Sigmoid colon (tissue), 7 donors: ENCODE data around the gene FIGN. TPM values are rescaled to one million over a fixed set of nuclear protein-coding genes. Genes with fewer than 3 reads are reported as not detected.

Experiments
- DNase-seq: peaks from one replicate; pipeline ENCODE4 v3.0.0-alpha.2; 2019
- H3K27ac ChIP-seq, 4 donors: fragments of 200-600 bp; sonication (generic); one replicate each; pipeline ENCODE4 v1.5.1; 2016 to 2019; ENCODE audit warnings: mild to moderate bottlenecking in 1 of 4
- H3K27me3 ChIP-seq, 3 donors: fragments of 200-600 bp; sonication (generic); one replicate each; pipeline ENCODE4 v1.5.1; 2019; ENCODE audit warnings: mild to moderate bottlenecking in 1 of 3
- H3K36me3 ChIP-seq, 4 donors: fragments of 200-600 bp; sonication (generic); one replicate each; pipeline ENCODE4 v1.5.1; 2016 to 2019
- H3K4me1 ChIP-seq, 4 donors: fragments of 200-600 bp; sonication (generic); one replicate each; pipeline ENCODE4 v1.5.1; 2017 to 2019
- H3K4me3 ChIP-seq, 4 donors: fragments of 200-600 bp; sonication (generic); one replicate each; pipeline ENCODE4 v1.5.1; 2017 to 2019; ENCODE audit warnings: mild to moderate bottlenecking in 2 of 4, moderate library complexity in 1 of 4
- H3K9me3 ChIP-seq, 4 donors: fragments of 200-600 bp in 3 of 4; sonication (generic) in 3 of 4; one replicate each; pipeline versions ENCODE4 v1.5.1 to v1.6.1; 2013 to 2019
- CTCF ChIP-seq, 4 experiments: fragments of 450-650 bp in 3 of 4; fragments of 200-600 bp in 1 of 4; IDR thresholded peaks; one replicate each; pipeline ENCODE4 v1.5.1; 2016 to 2019; ENCODE audit warnings: antibody characterized with exemption in 4 of 4, mild to moderate bottlenecking in 3 of 4, moderate library complexity in 2 of 4
- EP300 ChIP-seq, 4 donors: sonication (generic); formaldehyde crosslinking; IDR thresholded peaks; one replicate each; pipeline ENCODE4 v1.6.1; 2017; ENCODE audit warnings: antibody characterized with exemption in 4 of 4
- POLR2A ChIP-seq, 2 donors: fragments of 450-650 bp; IDR thresholded peaks; one replicate each; pipeline ENCODE4 v1.6.1; 2016; ENCODE audit warnings: antibody characterized with exemption in 2 of 2, mild to moderate bottlenecking in 2 of 2, moderate library complexity in 2 of 2
- POLR2AphosphoS5 ChIP-seq, 4 donors: sonication (generic); formaldehyde crosslinking; IDR thresholded peaks; one replicate each; pipeline ENCODE4 v1.6.1; 2017; ENCODE audit warnings: antibody characterized with exemption in 4 of 4
- WGBS, 2 donors: extraction: QIAGEN DNeasy Blood & Tissue Kit; methylation state at CpG; one replicate each; pipeline ENCODE4 v1.1.7; 2013; 5-methylcytosine and 5-hydroxymethylcytosine counted together
- intact Hi-C: fragments of 100-400 bp; cut with DNase I; formaldehyde crosslinking; loops from one replicate; pipeline ENCODE4 v1.15.1; 2023
- polyA plus RNA-seq, 3 donors: library from polyadenylated mRNA; stranded (reverse); fragments of 200-250 nt; gene quantifications; one replicate each; pipeline ENCODE4 v1.2.3, GENCODE V29; 2013
- total RNA-seq, 4 donors: library from RNA; depleted of rRNA; stranded (reverse); fragments of >200 nt; gene quantifications; one replicate each; pipeline ENCODE4 v1.1.0, GENCODE V29; 2016
- donor health status: healthy with polysubstance abuse.
- donor health status: Bipolar disorder and iron deficiency.
- donor health status: healthy.

The FIGN gene
- total and polyA plus RNA-seq, 7 donors, result under 0.01 to 8.0 (median 3.7) TPM; not detected in 1

- H3K4me3 ChIP-seq, result no peak overlapping the region
- intact Hi-C loops, result no loop called here
- no peaks in the 10 kb centered on the region for H3K36me3 ChIP-seq
- H3K9me3 ChIP-seq, result no peaks in the 10 kb centered on the region
- no peak for TF ChIP-seq CTCF (IDR thresholded peaks at IDR 0.05)
- TF ChIP-seq POLR2A (IDR thresholded peaks at IDR 0.05), result no peak
- TF ChIP-seq POLR2AphosphoS5 (IDR thresholded peaks at IDR 0.05), result no peak
- TF ChIP-seq EP300 (IDR thresholded peaks at IDR 0.05), result no peak
- no peaks in the 10 kb centered on the region for H3K27me3 ChIP-seq
- no peak overlapping the region for H3K27ac ChIP-seq
- peaks cover 0 to 15% (median 10%) of the 10 kb centered on the region in 4 donors for H3K4me1 ChIP-seq
- WGBS, 2 donors, result 19 to 70% methylated on average over 3 of the region's 3 CpGs
- DNase-seq, result no peak
Observed at GRCh38 chr2:163670929-163671328, 64.9 kb downstream of the FIGN start.

GRCh38 chr2:163669506-163669905 is 66.3 kb downstream of the FIGN start:
- no peaks in the 10 kb centered on the region for H3K36me3 ChIP-seq
- H3K27ac ChIP-seq, result no peak overlapping the region
- peaks cover 0 to 15% (median 10%) of the 10 kb centered on the region in 4 donors for H3K4me1 ChIP-seq
- no peak for TF ChIP-seq POLR2A (IDR thresholded peaks at IDR 0.05)
- TF ChIP-seq POLR2AphosphoS5 (IDR thresholded peaks at IDR 0.05), result no peak
- TF ChIP-seq CTCF (IDR thresholded peaks at IDR 0.05), result no peak
- no peak for TF ChIP-seq EP300 (IDR thresholded peaks at IDR 0.05)
- intact Hi-C loops, result no loop called here
- H3K4me3 ChIP-seq, result no peak overlapping the region
- 49 to 61% methylated on average over 2 of the region's 2 CpGs for WGBS, 2 donors
- H3K9me3 ChIP-seq, result no peaks in the 10 kb centered on the region
- H3K27me3 ChIP-seq, result no peaks in the 10 kb centered on the region
- DNase-seq, result no peak

GRCh38 chr2:163667064-163667887 is 68.5 kb downstream of the FIGN start:
- intact Hi-C loops, result no loop called here
- peak overlapping the region in 2 of 4 donors; percentile 25 to 50 for H3K27ac ChIP-seq

GRCh38 chr2:163665817-163666216 is 70.0 kb downstream of the FIGN start:
- Histone ChIP-seq H3K27ac (no peak overlapping the region), H3K36me3 (no peaks in the 10 kb centered on the region), H3K27me3 (no peaks in the 10 kb centered on the region), H3K9me3 (no peaks in the 10 kb centered on the region), H3K4me1 (peaks cover 0 to 33% (median 21%) of the 10 kb centered on the region in 4 donors), H3K4me3 (no peak overlapping the region)
- intact Hi-C loops, result no loop called here
- TF ChIP-seq EP300 (IDR thresholded peaks at IDR 0.05) (no peak), POLR2AphosphoS5 (IDR thresholded peaks at IDR 0.05) (no peak), CTCF (IDR thresholded peaks at IDR 0.05) (no peak), POLR2A (IDR thresholded peaks at IDR 0.05) (no peak)
- DNase-seq, result no peak

More at GRCh38 chr2:163667064-163667887, 68.5 kb downstream of the FIGN start:
- WGBS, 2 donors, result 53 to 65% methylated on average over 4 of the region's 4 CpGs
- Histone ChIP-seq H3K4me3 (no peak overlapping the region), H3K9me3 (no peaks in the 10 kb centered on the region), H3K4me1 (peaks cover 0 to 22% (median 16%) of the 10 kb centered on the region in 4 donors), H3K36me3 (no peaks in the 10 kb centered on the region), H3K27me3 (no peaks in the 10 kb centered on the region)
- TF ChIP-seq CTCF (IDR thresholded peaks at IDR 0.05), result no peak
- TF ChIP-seq POLR2AphosphoS5 (IDR thresholded peaks at IDR 0.05), result peak in 1 of 4 donors; percentile 14
- no peak for DNase-seq
